ENCODE measurements around the gene PRKX.

GRCh38 chrX:3639236-3639635, 74.2 kb downstream of the PRKX start:
- TF ChIP-seq CTCF (IDR thresholded peaks at IDR 0.05 in 4 of 5, conservative IDR thresholded peaks at IDR 0.05 in 1 of 5): no peak
- no peak for TF ChIP-seq POLR2A (IDR thresholded peaks at IDR 0.05)
